ENCODE results near the gene GPHA2.
"Not testable (repeated sequence)": the region's sequence is repeated elsewhere in the genome, so short reads cannot be mapped to it uniquely, and the experiment has no call there.

The GPHA2 gene, protein sequence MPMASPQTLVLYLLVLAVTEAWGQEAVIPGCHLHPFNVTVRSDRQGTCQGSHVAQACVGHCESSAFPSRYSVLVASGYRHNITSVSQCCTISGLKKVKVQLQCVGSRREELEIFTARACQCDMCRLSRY

DNA sequence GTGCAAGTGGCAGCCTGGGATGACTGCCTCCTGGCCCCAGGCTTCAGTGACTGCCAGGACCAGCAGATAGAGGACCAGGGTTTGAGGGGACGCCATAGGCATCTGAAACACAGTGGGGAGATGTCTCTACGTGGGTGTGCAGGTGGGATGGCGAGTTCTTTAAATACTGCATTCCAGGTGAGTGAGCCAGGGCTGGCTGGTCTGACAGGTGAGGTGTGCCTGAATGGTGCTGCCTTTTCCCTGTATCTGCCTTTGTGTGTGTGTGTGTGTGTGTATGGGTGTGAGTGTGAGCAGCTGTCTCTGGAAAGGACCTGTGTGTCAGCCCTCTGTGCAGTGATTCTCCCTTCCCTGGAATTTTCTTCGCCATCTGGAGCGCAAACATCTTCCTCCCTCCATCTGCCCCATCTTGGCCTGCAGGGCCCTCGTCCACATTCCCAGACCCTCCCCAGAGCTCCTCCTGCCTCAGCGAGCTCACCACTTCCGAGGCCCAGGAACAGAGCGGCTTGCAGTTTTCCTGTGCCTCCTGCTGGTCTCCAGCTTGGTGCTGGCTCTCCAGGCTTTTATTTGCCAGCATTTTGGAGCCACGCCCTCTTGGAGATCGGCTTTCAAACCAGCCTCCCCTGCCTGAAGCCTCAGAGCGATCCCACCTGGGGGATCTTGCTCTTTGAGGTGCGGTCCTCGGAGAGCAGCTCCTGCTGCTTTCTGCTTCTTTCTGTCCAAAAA, at the start of gene GPHA2:
Gene GPHA2 (minus strand): TSS at position 535 of the 723 bp plus-strand sequence. CDS start 433 bp downstream, at position 102.
- no peak for DNase-seq (ENCODE audit: low spot score)

DNA sequence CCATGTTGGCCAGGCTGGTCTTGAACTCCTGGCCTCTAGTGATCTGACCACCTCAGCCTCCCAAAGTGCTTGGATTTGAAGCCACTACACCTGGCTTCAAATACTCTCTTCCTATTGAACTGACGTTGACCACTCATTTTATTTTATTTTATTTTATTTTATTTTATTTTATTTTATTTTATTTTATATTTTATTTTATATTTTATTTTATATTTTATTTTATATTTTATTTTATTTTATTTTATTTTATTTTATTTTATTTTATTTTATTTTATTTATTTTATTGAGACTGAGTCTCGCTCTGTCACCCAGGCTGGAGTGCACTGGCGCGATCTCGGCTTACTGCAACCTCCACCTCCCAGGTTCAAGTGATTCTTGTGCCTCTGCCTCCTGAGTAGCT, 47.6 kb upstream of the GPHA2 start:
- DNase-seq (ENCODE audit: low spot score) = not testable (repeated sequence)

DNA sequence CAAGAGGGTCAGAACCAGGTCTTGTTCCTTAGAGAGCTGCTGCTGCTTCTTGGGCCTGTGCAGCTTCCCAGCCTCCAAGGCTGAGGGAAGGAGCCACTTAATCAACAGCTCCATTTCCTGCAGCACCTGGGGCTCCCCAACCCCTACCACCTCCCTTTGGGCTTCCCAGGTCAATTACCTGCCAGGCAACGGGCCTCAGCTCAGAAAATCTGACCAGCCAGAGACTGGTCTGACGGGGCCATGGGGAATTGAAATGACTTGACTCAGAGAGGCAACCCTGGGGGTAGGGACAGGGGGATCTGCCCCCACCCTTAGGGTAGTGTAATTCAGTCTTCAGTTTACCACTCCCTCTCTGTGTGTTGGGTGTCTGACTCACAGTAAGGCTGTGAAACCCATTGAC, 41.0 kb upstream of the GPHA2 start:
- no peak for DNase-seq (ENCODE audit: low spot score)

DNA sequence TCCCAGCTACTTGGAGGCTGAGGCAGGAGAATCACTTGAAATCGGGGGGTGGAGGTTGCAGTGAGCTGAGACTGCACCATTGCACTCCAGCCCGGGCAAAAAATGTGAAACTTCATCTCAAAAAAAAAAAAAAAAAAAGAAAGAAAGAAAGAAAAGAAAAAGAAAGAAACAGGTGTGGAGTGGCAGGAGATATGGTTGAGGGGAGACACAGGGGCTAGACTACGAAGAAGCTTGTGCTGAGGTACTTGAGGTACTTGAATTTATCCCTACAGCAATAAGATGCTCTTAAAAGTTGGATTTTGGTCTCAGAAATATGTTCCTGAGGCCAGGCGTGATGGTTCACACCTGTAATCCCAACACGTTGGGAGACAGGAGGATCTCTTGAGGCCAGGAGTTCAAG, 38.4 kb upstream of the GPHA2 start:
- DNase-seq (ENCODE audit: low spot score) = no peak

DNA sequence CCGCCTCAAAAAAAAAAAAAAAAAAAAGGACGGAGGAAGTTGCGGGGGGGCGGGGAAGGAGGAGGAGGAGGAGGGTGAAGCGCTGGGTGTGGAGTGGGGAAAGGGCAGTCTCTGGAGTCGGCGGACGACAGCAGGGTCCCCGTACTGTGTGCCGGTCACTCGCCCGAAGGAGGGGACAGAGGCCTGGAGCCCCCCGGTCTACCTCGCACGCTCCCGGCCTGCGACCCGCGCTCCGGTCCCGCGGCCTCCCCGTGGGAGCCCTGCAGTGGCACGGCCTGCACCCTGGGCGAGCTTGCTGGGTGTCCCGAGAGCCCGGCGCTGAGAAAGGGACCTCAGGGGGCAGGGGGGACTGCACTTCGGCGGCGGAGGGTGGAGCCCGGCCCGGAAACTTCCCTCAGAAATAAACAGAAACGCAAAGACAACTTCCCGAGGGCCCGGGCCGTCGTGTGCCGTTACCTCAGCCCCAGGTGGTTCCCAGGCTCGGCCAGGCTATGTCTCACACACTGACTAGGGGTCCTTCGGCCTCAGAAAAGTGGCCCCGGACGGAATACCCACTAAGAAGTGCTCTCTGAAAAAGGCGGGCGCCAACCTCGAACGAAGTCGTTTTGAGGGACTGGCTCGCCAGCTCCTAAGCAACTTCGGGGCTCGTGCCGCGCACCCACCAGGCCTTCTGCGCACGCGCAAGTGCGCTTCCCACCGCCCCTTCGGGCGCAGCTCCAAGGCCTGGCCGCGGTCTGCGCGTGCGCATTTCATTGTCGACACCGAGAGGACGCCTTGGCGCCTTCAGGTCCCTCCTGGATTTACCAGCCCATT, 35.9 kb upstream of the GPHA2 start, which contains the start of gene MAJIN:
Gene MAJIN (minus strand): TSS at position 688 of the 813 bp plus-strand sequence. CDS start 12,703 bp downstream, outside the sequence.
- peak; percentile 50 for DNase-seq (ENCODE audit: low spot score)

DNA sequence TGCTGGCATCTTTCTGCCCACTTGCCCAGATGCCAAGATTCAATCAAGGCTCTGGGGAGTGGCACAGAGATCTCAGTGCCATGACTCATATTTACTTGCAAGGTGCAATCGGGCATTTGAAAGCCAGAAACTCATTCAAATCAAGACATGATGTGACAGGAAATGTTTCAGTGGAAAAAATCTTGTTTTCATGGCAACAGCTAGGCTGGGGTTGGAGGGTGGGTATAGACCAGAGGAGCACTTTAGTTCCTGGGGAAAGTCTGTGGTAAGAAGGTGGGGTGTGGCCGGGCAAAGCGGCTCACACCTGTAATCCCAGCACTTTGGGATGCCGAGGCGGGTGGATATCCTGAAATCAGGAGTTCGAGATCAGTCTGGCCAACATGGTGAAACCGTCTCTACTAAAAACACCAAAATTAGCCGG, 35.0 kb upstream of the GPHA2 start:
- DNase-seq (ENCODE audit: low spot score) = no peak

DNA sequence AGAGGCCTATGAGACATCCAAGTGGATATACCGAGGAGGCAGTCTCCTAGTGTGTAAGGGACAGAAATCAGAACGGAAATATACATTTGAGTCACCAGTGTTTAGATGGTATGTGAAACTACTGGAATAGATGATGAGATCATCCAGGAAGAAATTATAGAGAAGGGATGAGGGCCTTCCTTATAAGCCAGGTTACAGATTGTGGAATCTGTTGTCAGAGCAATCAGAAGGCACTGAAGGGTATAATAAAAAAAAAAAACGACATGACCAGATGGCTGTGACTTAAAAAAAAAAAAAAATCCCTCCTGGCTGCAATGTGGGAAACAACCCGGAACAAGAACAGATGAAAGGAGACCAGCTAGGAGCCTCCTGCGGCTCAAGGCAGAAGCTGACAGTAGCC, 33.5 kb upstream of the GPHA2 start:
- DNase-seq (ENCODE audit: low spot score) = no peak

DNA sequence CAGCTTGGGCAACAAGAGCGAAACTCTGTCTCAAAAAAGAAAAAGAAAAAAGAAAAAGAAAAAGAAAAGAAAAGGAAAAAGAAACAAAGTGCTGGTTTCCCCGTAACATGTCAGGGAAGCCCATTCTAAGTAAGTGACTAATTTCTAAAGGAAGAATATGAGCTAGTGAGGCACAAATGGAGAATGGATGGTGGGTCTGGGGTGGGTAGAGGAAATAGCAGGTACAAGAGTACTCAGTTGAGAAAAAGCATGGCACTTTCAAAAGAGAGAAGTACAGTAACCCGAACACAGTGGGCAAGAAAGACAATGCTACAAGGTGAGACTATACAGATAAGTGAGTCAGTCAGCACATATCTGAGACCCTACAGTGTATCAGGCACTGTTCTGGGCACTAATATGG, 31.7 kb upstream of the GPHA2 start:
- no peak for DNase-seq (ENCODE audit: low spot score)

DNA sequence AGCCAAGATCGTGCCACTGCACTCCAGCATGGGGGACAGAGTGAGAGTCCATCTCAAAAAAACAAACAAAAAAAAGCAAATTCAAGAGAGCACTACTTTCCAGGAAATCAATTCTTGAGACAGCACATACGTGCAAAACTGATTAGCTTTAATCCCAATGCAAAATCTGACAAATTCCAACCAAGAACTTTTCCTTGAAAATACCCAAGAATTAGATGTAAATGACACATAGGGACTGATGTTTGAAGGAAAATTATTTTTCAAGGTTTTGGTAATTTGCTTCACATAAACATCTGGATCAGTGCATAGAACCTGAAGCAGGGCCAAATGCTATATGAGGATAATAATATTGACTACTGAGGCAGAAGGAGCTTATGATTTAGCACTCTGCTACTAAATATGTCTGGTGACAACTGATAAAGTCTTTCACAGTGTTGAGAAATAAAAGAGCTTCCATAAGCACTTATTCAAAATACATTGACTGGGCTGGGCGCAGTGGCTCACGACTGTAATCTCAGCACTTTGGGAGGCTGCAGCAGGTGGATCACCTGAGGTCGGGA, 27.5 kb upstream of the GPHA2 start:
- DNase-seq (ENCODE audit: low spot score) = no peak

DNA sequence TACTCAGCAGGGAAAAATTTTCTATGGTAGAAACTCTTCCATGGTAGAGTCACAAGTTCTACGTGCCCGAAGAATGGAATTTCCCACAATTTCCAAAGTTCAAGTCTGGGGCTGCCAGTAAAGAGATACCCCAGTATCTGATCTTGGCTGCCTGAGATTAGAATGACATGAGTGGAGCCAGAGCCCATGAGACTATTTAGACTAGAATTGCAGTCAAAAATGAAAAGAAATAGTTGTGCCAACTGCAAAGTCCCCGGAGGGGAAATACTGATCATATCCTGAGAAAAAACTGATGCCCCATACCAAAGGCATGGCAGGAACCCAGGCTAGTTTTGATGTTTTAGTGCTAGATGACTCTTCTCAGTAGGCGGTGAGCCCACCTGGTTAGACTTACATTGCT, 25.0 kb upstream of the GPHA2 start:
- no peak for DNase-seq (ENCODE audit: low spot score)

DNA sequence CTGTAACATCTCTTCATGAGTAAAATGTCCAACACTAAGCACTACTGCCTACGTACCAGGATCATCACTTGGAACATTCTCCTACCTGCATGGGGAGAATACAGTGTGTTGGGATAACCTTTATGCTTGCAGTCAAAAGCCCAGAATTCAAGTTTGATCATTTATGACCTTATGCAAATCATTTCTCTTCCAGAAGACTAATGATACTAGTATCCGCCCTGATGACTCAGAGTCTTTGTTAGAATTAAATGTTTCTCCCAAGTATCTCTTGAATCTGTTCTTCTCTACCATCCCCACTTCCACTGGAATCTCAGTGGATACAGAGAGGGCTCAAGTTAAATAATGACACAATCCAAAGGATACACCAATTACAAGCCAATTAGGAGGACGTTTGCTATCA, 23.8 kb upstream of the GPHA2 start:
- DNase-seq (ENCODE audit: low spot score) = no peak

DNA sequence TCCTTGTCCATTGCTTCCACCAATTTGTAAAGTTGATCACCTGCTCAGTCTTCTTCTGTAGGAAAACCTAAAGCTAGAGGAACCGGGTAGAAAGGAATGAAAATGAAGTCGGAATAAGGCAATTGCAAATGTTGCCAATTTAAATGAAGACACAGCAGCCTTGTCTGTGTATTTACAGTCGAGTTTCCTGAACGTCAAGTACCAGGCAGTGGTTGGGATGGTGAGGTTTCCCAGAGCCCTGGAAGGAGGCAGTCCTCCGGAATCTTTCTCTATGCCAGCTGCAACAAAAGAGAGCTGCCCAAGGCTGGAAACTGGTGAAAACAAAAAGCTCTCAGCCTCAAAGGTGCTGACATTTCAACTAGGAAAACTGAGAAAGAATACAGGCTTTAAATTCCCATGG, 18.5 kb upstream of the GPHA2 start:
- no peak for DNase-seq (ENCODE audit: low spot score)

DNA sequence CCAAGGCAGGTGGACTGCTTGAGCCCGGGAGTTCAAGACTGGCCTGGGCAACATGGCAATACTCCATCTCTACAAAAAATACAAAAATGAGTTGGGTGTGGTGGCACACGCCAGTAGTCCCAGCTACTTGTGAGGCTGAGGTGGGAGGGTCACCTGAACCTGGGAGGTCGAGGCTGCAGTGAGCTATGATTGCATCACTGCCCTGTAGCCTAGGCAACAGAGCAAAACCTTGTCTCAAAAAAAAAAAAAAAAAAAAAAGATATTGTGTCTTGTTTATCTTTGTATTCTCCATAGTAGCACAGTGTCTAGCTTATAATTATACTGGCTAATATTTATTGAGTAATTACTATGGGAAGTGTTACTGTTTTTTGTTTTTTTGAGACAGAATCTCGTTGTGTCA, 15.8 kb upstream of the GPHA2 start:
- no peak for DNase-seq (ENCODE audit: low spot score)

DNA sequence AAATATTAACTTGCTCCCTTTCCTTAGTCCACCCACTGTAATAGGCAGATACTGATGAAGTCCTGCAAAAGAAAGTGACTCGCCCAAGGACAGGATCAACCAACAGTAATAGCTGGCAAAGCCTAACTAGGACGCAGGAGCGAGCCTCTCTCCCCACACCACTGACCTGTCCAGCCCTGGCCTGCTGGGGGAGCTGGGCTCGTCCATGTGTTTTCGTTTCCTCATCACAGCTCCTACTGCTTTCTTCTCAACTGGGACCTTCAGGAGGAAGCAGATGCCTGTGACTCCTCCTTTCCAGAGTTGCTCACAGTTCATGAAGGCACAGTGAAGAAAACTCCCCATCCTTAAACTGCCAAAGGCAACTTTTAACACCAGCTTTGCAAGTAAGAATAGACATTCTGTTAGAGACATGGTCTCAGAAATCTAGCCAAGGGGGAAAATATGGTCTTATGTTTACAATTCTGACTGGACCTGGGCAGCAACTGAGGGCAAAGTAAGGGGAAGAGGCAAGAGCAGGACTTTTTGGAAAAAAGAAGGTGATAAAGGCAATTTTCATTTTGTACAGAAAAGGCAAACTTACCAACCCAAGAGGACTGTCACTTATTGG, 11.6 kb upstream of the GPHA2 start:
- no peak for DNase-seq (ENCODE audit: low spot score)

DNA sequence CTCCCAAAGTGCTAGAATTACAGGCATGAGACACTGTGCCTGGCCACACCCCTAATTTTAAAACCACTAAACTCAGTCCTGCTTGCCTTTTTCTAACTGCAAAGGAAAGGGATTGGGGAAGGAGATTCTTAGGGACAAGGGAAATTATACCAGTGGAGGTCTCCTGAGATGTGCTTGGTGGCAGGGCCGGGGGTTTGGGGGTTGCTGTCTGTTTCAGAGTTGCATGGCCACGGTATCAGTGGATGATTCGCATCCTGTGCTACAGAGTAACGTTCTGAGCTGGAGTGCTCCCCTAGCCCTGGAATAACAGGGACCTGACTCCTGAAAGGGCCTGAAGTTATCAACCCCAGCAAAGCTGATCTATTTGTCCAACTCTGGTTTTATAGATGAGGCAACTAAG, 846 bp upstream of the GPHA2 start:
- DNase-seq (ENCODE audit: low spot score) = no peak

DNA sequence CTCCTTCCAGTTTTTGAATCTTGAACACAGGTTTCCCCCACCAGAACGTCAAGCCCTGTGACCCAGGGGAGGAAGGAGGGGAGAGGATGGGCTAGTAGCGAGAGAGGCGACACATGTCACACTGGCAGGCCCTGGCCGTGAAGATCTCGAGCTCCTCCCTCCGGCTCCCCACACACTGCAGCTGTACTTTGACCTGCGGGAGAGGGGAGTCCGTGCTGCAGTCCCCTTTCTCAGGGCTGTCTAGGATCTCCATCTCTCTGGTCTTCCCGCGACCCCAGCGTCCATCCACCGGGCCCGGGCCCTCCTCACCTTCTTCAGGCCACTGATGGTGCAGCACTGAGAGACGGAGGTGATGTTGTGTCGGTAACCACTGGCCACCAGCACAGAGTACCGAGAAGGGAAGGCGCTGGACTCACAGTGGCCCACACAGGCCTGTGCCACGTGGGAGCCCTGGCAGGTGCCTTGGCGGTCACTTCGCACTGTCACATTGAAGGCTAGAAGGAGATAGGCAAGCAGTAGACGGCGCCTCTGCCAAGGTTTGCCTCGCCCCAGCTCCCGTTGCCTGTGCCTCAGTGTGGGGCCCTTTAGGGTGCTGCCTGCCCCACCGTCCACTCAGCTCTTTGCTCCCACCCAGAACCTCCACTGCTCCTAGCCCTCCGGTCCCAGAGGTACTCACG, 873 bp downstream of the GPHA2 start:
- no peak for DNase-seq (ENCODE audit: low spot score)

DNA sequence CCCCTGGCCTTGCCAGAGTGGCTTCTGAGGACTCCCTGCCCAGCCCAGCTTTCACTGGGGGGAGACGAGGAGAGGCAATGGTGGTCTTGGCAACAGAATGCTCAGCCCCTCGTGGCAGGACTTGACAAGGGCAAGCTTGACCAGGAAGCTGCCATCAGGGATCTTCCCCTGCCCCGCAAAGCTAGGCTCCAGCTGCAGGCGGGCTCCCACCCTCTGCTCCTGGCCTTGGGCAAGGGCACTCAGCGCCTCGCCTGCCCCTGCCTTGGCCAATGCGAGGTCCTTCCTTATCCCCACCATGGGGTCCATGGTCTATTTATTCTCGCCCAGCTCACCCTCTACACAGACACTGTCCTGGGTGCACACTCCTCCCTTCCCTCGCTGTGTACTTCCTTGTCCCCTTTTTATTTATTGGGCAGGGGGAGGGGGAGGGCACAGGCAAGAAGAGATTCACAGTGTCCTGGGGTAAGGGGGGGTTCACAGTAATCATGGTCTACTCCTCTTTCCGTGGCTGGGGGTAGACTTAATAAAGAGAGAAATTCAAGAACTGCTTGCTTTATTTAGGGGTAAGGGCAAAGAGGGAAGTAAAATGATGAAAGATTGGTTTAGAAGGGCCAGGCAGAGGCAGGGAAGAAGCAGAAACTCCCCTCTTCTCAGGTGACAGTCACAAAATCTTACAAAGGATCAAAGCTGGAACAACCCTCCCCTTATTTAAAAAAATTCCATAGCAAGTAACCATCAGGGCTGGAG, 1.6 kb downstream of the GPHA2 start:
- DNase-seq (ENCODE audit: low spot score) = no peak

DNA sequence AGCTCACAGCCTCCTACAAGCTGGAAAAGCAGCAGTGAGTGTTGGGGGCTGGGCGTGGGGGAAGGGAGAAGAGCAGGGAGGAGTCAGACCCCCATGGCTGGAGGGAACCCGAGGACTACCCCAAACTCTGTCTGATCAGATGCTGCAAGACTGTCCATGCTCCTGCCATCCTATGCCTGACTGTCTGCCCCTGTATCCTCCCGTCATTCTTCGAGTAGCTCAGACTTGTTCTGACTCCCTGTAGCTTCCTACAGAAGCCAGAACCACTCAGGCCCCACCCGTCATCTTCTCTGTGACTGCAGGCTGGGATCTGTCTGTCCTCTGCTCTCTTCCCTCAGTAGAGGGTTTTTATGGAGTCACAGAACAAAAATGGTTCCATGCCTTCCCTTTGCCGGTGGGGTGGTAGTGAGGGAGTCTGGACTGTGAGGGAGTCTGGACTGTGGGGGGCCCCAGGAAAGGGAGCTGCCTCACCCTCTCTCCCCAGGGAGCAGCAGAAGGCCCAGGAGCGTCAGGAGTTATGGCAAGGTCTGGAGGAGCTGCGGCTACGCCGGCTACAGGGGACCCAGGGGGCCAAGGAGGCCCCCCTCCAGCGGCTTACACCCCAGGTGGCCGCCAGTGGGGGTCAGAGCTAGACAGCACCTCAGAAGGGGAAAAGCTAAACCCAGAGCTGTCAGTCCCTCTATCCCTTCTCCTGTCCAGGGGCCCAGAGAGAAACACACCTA, 2.3 kb downstream of the GPHA2 start:
- no peak for DNase-seq (ENCODE audit: low spot score)

DNA sequence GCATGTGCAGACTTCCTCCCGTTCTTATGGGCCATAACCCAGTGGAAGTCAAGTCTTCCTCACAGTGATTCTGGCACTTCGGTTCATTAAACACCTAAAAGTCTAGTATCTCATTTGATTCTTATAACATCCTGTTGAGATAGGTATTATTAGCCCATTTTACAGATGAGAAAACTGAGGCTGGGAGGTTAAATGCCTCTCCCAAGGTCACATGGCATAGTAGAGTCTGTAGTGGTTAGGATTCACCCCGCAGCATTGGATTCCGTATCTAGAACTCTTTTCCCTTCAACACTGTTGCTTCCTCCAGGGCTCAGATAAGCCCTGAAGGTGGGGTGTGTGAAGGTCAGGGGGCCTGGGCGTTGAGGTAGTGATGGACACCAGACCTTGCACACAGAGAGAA, 3.4 kb downstream of the GPHA2 start:
- DNase-seq (ENCODE audit: low spot score) = no peak

DNA sequence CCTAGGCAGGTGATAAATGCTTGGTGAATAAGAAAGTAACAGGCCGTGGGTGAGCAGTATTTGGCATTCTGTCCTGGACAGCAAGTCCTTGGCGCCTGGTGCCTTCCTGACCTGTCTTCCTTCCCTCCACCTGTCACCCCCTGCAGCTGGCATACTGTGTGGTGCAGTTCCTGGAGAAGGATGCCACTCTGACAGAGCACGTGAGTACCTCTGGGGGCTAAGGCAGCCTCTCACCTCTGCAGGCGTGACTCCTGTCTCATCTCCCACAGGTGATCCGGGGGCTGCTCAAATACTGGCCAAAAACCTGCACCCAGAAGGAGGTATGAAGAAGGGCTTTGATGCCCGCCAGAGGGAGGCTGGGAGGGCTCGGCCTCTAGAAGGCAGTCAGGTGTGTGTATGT, 4.4 kb downstream of the GPHA2 start:
- no peak for DNase-seq (ENCODE audit: low spot score)
